Right lung (tissue), 10 donors: ENCODE data around the gene STK10. TPM values are rescaled to one million over a fixed set of nuclear protein-coding genes. Genes with fewer than 3 reads are reported as not detected.
A peak's percentile ranks its signal among the peaks of the same experiment; 100 is the strongest.
"Not testable (repeated sequence)": the region's sequence is repeated elsewhere in the genome, so short reads cannot be mapped to it uniquely, and the experiment has no call there.

Source experiments
- DNase-seq, 2 donors: peaks; one replicate each; pipeline ENCODE4 v3.0.0-alpha.2; 2013
- long read RNA-seq, 8 donors: transcript quantifications; one replicate each; lab custom pipeline, GENCODE V29; 2026
- polyA plus RNA-seq, 5 donors: library from polyadenylated mRNA; unstranded; fragments of 120-200 nt; gene quantifications; one replicate each; pipeline versions ENCODE4 v1.2.1 to v1.2.3, GENCODE V29; 2013; ENCODE audit warnings: inconsistent platforms in 1 of 5, low replicate concordance in 1 of 5; ENCODE audit not compliant: insufficient read length in 5 of 5, insufficient read depth in 1 of 5

STK10 gene
- 10 to 100 TPM; 16.3 to 21.2 (median 19.8) TPM for polyA plus RNA-seq
- long read RNA-seq, donor 1, full-length matches to known transcripts = 2 of 2 reads
- long read RNA-seq, donor 1, partial matches to known transcripts = 0 of 2 reads
- long read RNA-seq, donor 1, other reads (novel, unspliced or antisense) = 0 of 2 reads
- long read RNA-seq, donor 2, full-length matches to known transcripts = 1 of 1 reads
- long read RNA-seq, donor 2, partial matches to known transcripts = 0 of 1 reads
- long read RNA-seq, donor 2, other reads (novel, unspliced or antisense) = 0 of 1 reads
- long read RNA-seq, donor 3, full-length matches to known transcripts = 1 of 6 reads
- long read RNA-seq, donor 3, partial matches to known transcripts = 5 of 6 reads
- long read RNA-seq, donor 3, other reads (novel, unspliced or antisense) = 0 of 6 reads
- long read RNA-seq, donor 4, full-length matches to known transcripts = 2 of 7 reads
- long read RNA-seq, donor 4, partial matches to known transcripts = 5 of 7 reads
- long read RNA-seq, donor 4, other reads (novel, unspliced or antisense) = 0 of 7 reads
- long read RNA-seq, donor 5 = 0 reads
- long read RNA-seq, donor 6, full-length matches to known transcripts = 1 of 1 reads
- long read RNA-seq, donor 6, partial matches to known transcripts = 0 of 1 reads
- long read RNA-seq, donor 6, other reads (novel, unspliced or antisense) = 0 of 1 reads
- long read RNA-seq, donor 7, full-length matches to known transcripts = 5 of 5 reads
- long read RNA-seq, donor 7, partial matches to known transcripts = 0 of 5 reads
- long read RNA-seq, donor 7, other reads (novel, unspliced or antisense) = 0 of 5 reads
- long read RNA-seq, donor 8, partial matches to known transcripts = 0 of 1 reads
- long read RNA-seq, donor 8, other reads (novel, unspliced or antisense) = 0 of 1 reads

GRCh38 chr5:172188033-172188892, at the start of gene STK10:
STK10 (minus strand) TSS chr5:172188224; CDS start chr5:172188042, 182 bp downstream.
- peak; percentile 91 for DNase-seq

DNA sequence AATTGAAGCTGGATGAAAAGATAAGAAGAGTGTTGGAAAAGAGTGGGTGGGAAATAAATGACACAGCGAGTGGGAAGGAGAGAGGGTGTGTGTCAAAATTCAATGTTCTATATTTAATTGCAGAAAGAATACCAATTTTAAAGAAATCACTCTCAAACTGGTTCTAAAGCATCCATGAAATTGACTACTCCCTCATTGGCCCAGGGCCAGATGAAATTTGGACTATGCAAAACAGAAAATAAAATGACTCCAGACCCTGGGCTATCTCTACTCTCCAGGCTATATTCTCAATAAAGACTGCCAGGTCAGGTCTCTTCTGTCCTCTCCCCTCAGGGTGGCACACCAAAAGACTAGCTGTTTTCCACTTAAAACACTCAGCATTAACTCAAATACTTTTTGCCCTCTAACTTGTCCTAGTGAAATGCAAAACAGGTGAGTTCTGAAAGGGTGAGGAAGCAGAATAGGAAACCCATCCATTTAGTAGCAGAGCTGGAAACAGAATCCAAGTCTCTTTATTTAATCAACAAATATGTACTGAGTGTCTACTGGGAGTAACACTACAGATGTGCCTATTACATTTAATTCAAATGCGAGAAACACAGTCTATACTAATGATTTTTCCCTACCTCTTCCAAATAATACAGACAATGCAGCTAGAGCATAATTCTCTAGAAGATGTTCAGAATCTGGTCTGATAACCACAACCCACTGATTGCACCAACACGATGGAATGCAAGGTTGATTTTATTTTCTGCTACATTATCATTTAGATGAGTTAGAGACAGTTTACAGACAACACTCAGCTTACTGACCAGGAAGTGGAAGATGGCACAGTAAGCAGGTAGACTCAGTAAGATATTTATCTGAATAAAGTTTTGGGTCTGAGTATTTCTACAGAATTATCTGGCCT, 48.1 kb upstream of the STK10 start:
- DNase-seq = no peak

DNA sequence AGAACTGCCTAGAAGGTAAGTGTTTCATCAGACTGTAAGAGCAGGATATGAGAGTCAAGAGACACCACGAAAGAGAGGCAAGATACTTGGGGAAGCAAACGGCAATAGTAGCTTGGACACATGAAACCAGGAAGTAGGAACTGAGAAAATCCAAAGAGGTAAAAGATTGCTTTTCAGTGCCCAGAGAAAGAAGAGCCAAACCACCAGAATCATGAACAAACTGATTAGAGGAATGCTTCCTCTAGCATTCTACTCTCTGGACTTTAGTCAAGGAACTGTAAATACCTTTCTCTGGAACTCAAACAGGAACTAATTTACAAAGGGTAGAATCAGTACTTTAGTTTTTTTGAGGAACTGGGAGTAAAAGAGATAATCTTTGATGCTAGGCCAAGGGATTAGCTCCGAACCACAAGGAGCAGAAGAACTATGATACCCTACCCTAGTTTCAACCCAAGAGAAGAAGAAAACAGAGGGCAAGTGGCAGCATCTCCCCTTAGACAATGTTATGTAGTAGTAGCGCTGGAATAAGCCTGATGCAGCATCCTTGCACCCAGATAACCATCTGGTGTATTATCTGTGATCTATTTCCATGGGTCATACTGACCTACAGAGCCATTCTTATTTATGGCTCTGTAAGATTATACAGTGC, 47.2 kb upstream of the STK10 start:
- no peak for DNase-seq

GRCh38 chr5:172234031-172234430, 46.0 kb upstream of the STK10 start:
- DNase-seq = no peak

- no peak for DNase-seq
Observed at GRCh38 chr5:172229904-172230303, 41.9 kb upstream of the STK10 start.

- DNase-seq = no peak
Observed at GRCh38 chr5:172224996-172225395, 37.0 kb upstream of the STK10 start.

GRCh38 chr5:172223901-172224873, 36.2 kb upstream of the STK10 start:
- DNase-seq = no peak

- DNase-seq = no peak
Observed at GRCh38 chr5:172219296-172219695, 31.3 kb upstream of the STK10 start.

GRCh38 chr5:172216345-172216744, 28.3 kb upstream of the STK10 start:
- DNase-seq = no peak

DNA sequence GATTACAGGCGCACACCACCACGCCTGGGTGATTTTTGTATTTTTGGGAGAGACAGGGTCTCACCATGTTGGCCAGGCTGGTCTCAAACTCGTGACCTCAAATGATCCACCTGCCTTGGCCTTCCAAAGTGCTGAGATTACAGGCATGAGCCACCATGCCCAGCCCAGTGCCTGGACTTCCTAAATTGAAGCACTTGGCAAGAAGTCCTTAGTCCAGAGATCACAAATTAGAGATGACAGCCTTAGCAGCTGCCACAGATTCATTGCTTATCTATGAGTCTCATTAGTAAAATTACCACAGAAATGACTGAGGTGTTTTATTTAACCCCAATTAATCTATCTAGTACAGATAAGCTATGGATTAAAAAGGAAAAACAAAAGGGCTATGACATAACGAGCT, 25.1 kb upstream of the STK10 start:
- DNase-seq = no peak

- DNase-seq = no peak
Observed at GRCh38 chr5:172211676-172212075, 23.7 kb upstream of the STK10 start.

- DNase-seq = no peak
Observed at GRCh38 chr5:172209714-172210113, 21.7 kb upstream of the STK10 start.

DNA sequence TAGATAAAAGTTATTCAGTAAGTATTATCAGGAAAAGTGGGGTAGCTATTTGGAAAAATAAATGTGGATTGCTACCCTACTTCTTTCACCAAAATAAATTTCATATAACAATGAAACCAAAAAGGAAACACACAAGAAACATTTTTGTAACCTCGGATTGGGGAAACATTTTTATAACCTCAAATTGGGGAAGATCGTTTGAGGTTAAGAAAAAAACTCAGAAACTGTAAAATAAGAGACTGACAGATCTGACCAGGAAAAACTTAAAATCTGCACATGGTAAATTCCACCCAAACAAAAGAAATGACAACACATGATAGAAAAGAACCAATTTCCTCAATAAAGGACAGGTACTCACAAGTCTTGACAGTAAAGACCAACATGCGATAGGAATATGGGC, 19.5 kb upstream of the STK10 start:
- DNase-seq = no peak

DNA sequence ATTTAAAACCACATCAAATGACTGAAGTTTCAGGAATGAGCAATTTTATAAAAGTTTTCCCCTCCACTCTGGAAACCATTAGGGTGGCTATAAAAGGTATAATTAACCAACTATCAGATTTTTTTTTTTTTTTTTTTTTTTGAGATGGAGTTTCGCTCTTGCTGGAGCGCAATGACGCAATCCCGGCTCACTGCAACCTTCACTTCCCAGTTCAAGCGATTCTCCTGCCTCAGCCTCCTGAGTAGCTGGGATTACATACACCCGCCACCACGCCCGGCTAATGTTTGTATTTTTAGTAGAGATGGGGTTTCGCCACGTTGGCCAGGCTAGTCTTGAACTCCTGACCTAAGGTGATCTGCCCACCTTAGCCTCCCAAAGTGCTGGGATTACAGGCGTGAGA, 18.0 kb upstream of the STK10 start:
- DNase-seq = not testable (repeated sequence)

DNA sequence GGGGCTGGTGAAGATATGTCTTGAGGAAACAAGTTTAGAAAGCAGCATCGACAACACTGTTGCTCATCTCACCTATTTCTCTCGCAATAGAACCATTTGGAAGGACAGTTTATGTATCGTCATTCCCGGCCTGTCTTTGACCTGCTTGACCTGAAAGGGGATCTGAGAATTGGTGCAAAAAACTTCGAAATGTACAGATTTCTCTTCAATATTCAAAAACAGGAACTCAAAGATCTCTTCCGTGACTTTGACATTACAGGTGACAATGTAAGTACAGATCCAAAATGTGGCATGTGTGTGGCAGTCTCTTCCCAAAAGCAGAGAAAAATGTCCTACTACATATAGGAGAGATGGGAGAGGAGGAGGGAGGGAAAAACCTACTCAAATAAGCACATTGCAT, 12.5 kb upstream of the STK10 start:
- DNase-seq = no peak

DNA sequence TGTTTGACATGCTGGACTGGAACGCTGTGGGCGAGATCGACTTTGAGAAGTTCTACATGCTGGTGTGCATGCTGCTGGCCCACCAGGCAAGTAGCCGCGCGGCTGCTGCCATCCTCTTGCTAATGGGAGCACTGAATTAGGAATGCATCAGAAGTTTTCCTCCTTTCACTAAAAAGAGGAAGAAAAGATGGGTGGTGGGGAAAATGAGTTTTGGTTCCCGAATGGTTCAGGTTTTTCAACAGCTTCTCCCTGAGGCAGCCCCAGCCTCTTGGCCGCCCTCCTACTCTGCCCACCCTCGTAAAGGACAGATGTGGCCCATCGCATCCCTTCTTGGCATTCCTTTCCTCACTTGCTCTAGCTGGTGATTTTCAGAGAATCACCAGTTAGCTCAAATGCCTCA, 11.4 kb upstream of the STK10 start:
- DNase-seq = no peak

DNA sequence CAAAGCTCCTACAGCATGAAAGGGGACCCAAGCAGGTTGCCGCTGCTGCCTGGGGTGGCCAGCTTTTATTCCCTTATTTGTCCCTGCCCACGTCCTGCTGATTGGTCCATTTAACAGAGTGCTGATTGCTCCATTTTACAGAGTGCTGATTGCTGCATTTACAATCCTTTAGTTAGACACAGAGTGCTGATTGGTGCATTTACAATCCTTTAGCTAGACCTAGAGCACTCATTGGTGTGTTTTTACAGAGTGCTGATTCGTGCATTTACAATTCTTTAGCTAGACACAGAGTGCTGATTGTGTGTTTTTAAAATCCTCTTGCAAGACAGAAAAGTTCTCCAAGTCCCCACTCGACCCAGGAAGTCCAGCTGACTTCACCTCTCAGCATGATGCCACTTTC, 9.8 kb upstream of the STK10 start:
- DNase-seq = not testable (repeated sequence)

- DNase-seq = no peak
Observed at GRCh38 chr5:172194985-172195774, 7.2 kb upstream of the STK10 start.
